ENCODE data around the gene SPOP.

Gene SPOP

DNA sequence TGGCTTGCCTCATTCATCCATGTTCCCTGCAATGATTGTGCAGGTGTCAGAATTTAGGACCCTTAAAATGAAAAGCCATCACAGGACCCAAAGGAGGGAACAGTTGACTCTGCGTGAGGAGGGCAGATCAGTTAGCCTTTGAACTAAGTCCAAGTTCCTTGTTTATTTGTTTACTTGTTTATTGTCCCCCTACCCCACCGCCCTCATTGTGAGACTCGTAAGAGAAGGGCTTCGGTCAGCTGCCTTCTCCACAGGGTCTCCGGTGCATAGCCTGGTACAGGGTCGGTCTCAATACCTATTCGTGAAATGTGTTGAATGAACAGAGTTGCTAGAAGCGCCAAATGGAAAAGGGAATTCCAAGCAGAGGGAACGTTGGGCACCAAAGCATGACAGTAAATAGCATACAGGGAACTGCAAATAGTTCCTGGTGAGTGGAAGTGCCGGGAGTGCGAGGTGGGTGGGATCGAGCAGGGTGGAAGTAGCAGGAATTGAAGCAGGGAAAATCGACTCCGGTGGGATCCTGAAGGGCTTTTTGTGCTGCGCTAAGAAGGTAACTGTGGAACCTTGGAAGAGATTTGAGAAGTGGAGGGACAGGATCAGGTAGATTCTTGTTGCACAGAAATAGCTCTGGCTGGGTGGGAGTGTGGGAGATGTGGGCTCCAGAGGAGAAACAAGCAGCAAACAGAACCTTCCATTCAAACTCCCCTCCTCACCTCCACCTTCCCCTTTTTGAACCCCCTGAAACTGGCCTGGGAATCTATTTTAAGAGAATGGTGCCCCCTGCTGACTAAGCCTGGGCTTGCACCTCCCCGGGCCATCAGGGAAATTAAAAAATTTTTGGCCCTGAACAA is 17.2 kb upstream of the SPOP start:
- TF ChIP-seq, protein P1, sequence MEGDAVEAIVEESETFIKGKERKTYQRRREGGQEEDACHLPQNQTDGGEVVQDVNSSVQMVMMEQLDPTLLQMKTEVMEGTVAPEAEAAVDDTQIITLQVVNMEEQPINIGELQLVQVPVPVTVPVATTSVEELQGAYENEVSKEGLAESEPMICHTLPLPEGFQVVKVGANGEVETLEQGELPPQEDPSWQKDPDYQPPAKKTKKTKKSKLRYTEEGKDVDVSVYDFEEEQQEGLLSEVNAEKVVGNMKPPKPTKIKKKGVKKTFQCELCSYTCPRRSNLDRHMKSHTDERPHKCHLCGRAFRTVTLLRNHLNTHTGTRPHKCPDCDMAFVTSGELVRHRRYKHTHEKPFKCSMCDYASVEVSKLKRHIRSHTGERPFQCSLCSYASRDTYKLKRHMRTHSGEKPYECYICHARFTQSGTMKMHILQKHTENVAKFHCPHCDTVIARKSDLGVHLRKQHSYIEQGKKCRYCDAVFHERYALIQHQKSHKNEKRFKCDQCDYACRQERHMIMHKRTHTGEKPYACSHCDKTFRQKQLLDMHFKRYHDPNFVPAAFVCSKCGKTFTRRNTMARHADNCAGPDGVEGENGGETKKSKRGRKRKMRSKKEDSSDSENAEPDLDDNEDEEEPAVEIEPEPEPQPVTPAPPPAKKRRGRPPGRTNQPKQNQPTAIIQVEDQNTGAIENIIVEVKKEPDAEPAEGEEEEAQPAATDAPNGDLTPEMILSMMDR (IDR thresholded peaks at IDR 0.05; ENCODE audit: low read depth, low read length), result peak; percentile 83
- no peak overlapping the region for H3K4me3 ChIP-seq (ENCODE audit: low read depth, low read length)

DNA sequence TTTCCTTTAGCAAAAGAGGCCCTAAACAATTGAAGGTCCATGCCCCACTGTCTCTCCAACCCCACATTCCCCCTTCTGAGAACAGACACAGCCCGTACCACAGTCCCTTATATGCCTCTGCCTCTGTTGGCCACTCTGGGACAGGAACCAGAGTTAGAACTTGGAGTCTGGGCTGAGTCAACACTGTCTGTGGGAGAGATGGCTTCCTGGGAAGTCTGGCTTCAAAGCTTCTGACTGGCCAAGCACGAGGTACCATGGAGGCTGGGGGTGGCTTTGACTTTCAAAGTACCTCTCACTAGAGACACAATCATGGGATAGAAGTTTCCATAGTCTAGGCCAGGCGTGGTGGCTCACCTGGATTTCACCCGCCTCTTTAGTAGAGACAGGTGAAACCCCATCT is 14.9 kb upstream of the SPOP start:
- TF ChIP-seq, protein P1 (IDR thresholded peaks at IDR 0.05; ENCODE audit: low read depth, low read length), result no peak
- H3K4me3 ChIP-seq (ENCODE audit: low read depth, low read length), result no peak overlapping the region

DNA sequence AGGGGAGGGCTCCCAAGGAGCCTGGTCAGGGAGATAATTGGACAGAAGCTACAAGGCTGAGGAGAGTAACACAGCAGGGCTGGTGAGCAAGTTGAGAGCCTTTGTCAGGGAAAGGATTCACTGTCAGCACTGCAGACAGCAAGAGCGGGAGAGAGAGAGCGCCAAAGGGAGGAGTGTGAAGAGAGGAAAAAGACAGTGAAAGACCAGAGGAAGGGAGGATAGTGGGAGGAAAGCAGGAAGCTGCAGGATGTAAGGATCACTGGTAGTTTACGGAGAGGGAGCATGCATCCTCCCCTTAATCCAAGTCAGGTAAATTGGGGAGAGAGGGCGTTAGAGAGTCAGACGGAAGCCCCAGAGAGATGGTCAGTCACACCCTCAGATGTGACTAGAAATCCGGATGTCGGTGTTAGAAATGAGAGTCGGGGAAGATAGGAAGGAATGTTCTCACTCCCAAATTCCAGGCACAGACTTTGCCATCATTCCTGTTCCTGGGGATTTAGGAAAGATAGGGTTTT is 13.8 kb upstream of the SPOP start:
- TF ChIP-seq, protein P1 (IDR thresholded peaks at IDR 0.05; ENCODE audit: low read depth, low read length), result no peak
- H3K4me3 ChIP-seq (ENCODE audit: low read depth, low read length), result no peak overlapping the region

DNA sequence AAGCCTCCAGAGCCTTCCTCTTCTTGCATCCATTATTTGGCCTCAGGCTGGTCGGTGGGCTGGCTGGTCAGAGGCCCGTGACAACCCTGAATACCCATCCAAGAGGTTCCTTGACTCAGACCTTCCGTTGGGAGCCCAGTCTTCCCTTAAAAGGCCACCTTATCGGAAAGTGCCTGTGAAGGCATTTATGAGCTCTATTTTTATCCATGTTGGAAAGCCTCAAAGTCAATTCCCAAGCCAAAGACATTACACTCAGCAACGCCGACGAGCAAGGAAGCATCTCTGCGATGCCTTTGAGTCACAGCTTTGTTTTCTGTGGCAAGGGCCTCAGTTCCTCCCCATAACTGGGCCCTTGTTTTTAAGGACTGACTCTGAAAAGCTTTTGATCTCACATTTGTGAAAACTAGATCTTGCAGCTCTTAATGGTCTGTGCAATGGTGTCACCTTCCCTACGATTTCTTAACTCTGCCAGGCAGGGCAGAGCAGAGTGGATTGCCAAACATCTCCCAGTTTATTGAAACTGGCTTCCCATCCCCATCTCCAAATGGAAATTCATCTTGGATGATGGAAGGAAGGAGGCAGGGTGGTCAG is 13.3 kb upstream of the SPOP start:
- TF ChIP-seq, protein P1 (IDR thresholded peaks at IDR 0.05; ENCODE audit: low read depth, low read length), result no peak
- H3K4me3 ChIP-seq (ENCODE audit: low read depth, low read length), result no peak overlapping the region

DNA sequence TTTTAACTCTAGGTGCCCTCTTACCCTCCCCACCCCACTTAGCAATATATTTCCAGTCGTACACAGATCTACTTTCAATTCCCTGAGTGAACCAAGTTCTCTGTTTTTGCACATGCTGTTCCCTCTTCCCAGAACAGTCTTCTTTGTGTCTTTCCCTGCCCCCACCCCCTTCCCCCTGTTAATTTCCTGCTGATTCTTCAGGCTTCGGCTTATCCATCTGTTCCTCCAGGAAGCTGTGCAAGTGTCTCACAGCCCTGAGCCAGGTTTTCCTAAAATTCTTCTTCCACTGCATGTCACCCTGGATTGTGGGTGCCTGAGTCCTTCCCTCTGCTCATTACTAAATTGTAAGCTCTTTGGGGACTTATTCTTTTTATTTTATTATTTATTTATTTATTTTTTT is 12.4 kb upstream of the SPOP start:
- TF ChIP-seq, protein P1 (IDR thresholded peaks at IDR 0.05; ENCODE audit: low read depth, low read length), result no peak
- H3K4me3 ChIP-seq (ENCODE audit: low read depth, low read length), result no peak overlapping the region

DNA sequence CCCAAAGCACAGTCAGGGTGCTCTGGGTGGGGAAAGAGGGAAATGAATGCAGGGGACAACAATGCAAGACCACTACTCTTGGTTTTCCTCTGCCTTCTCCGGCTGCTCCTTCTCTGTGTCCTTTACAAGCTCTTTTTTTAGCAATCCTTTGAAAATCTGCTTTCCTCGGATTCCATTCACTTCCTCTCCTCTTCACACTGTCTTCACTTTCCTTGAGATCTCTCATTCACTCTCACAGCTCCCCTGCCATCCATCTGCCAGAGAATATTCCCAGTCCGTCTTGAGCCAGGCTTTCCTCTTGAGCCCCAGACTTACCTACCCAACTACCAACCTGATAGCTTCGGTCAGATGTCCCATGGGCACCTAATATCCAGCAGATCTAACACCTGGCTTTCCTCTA is 11.0 kb upstream of the SPOP start:
- TF ChIP-seq, protein P1 (IDR thresholded peaks at IDR 0.05; ENCODE audit: low read depth, low read length), result no peak
- H3K4me3 ChIP-seq (ENCODE audit: low read depth, low read length), result no peak overlapping the region

DNA sequence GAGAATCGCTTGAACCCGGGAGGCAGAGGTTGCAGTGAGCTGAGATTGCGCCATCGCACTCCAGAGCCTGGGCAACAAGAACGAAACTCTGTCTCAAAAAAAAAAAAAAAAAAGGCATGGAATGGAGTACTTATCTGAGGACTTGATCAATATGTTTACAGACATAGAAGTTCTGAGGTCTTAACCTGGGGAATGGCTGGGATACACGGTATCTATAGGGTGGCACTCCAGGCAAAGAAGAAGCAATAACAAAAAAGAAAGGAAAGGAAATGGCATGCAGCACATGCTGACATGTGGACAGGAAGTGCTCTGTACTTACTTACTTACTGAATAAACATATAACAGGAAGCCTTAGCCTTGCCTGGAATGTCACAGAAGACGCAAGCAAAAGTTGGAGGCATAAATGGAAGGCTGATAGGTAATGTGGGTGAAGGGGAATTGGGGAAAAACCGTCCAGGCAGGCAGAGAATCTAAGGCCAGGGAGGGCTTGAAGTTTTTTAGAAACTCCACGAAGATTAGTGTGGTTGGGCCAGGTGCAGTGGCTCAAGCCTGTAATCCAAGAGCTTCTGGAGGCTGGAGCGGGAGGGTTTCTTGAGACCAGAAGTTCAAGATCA is 10.1 kb upstream of the SPOP start:
- TF ChIP-seq, protein P1 (IDR thresholded peaks at IDR 0.05; ENCODE audit: low read depth, low read length), result no peak
- H3K4me3 ChIP-seq (ENCODE audit: low read depth, low read length), result no peak overlapping the region

Data from WI38 (cell line).